Measurements from ENCODE around the gene SGK1. TPM values are rescaled to one million over a fixed set of nuclear protein-coding genes. Genes with fewer than 3 reads are reported as not detected.
A peak's percentile ranks its signal among the peaks of the same experiment; 100 is the strongest.

Gene SGK1
- total RNA-seq, 2 experiments from 2014 or later, result 13.1 to 13.5 TPM

GRCh38 chr6:134146268-134147033 is 171.5 kb downstream of the SGK1 start:
- intact Hi-C loops (cut with DNase I, micrococcal nuclease), result no loop called here
- POLR2A ChIA-PET, result no interaction called here
- H3K4me3 Mint-ChIP-seq, result no peak overlapping the region
- peaks cover 4% of the 10 kb centered on the region for H3K4me1 Mint-ChIP-seq
- no peaks in the 10 kb centered on the region for H3K9me3 Mint-ChIP-seq (ENCODE audit: low read depth)
- no peaks in the 10 kb centered on the region for H3K36me3 Mint-ChIP-seq (ENCODE audit: low read depth)
- ATAC-seq (peak; percentile 76), DNase-seq (peak; percentile 26)
- CTCF ChIA-PET, result interaction anchor here (1.1 to 3.8 kb wide), 4 partner anchors 22 to 174 kb away, joined by 3 to 21 read pairs (median 5); no protein-coding TSS in a partner anchor
- no peak overlapping the region for H3K27ac Mint-ChIP-seq
- no peaks in the 10 kb centered on the region for H3K27me3 Mint-ChIP-seq

GRCh38 chr6:134145786-134146185 is 172.1 kb downstream of the SGK1 start:
- no peak for ATAC-seq
- Mint-ChIP-seq H3K4me1 (peaks cover 4% of the 10 kb centered on the region), H3K4me3 (no peak overlapping the region), H3K36me3 (ENCODE audit: low read depth) (no peaks in the 10 kb centered on the region), H3K27ac (no peak overlapping the region), H3K27me3 (no peaks in the 10 kb centered on the region), H3K9me3 (ENCODE audit: low read depth) (no peaks in the 10 kb centered on the region)
- ChIA-PET POLR2A (no interaction called here), CTCF (interaction anchor here (0.7 to 3.8 kb wide), 3 partner anchors 22 to 796 kb away, joined by 3 to 21 read pairs (median 6); no protein-coding TSS in a partner anchor)
- no peak for DNase-seq
- intact Hi-C loops (cut with DNase I, micrococcal nuclease), result no loop called here

- Mint-ChIP-seq H3K9me3 (ENCODE audit: low read depth) (no peaks in the 10 kb centered on the region), H3K4me3 (no peak overlapping the region), H3K4me1 (no peaks in the 10 kb centered on the region), H3K36me3 (ENCODE audit: low read depth) (no peaks in the 10 kb centered on the region), H3K27ac (no peak overlapping the region), H3K27me3 (no peaks in the 10 kb centered on the region)
- DNase-seq, result no peak
- ChIA-PET POLR2A (no interaction called here), CTCF (interaction anchor here (0.6 to 1.7 kb wide), 8 partner anchors 11 to 745 kb away, joined by 3 to 6 read pairs (median 4); no protein-coding TSS in a partner anchor)
- no peak for ATAC-seq
- intact Hi-C loops (cut with DNase I, micrococcal nuclease), result no loop called here
These were observed 179.5 kb downstream of the SGK1 start for GRCh38 chr6:134138226-134138975.

GRCh38 chr6:134134654-134135053 is 183.3 kb downstream of the SGK1 start:
- CTCF ChIA-PET, result interaction anchor here (0.8 to 1.1 kb wide), 2 partner anchors 26 to 37 kb away, joined by 3 read pairs; no protein-coding TSS in a partner anchor
- ATAC-seq, result no peak
- intact Hi-C loops (cut with DNase I, micrococcal nuclease), result no loop called here
- Mint-ChIP-seq H3K36me3 (ENCODE audit: low read depth) (peaks cover 2% of the 10 kb centered on the region), H3K4me3 (no peak overlapping the region), H3K27me3 (peaks cover 2% of the 10 kb centered on the region), H3K9me3 (ENCODE audit: low read depth) (peaks cover 8% of the 10 kb centered on the region), H3K4me1 (no peaks in the 10 kb centered on the region), H3K27ac (no peak overlapping the region)
- POLR2A ChIA-PET, result no interaction called here
- DNase-seq, result no peak

- peaks cover 2% of the 10 kb centered on the region for H3K36me3 Mint-ChIP-seq (ENCODE audit: low read depth)
- ATAC-seq, result no peak
- no peak overlapping the region for H3K4me3 Mint-ChIP-seq
- H3K9me3 Mint-ChIP-seq (ENCODE audit: low read depth), result peaks cover 8% of the 10 kb centered on the region
- H3K4me1 Mint-ChIP-seq, result no peaks in the 10 kb centered on the region
- no peak overlapping the region for H3K27ac Mint-ChIP-seq
- ChIA-PET CTCF (interaction anchor here (1.5 to 2.3 kb wide), 2 partner anchors 9 to 808 kb away, joined by 9 to 10 read pairs; no protein-coding TSS in a partner anchor), POLR2A (no interaction called here)
- H3K27me3 Mint-ChIP-seq, result peaks cover 2% of the 10 kb centered on the region
- no peak for DNase-seq
- intact Hi-C loops (cut with DNase I, micrococcal nuclease), result no loop called here
These were observed 185.3 kb downstream of the SGK1 start for GRCh38 chr6:134132494-134133141.

- peaks cover 8% of the 10 kb centered on the region for H3K9me3 Mint-ChIP-seq (ENCODE audit: low read depth)
- ChIA-PET CTCF (no interaction called here), POLR2A (no interaction called here)
- intact Hi-C loops (cut with DNase I, micrococcal nuclease), result no loop called here
- ATAC-seq, result peak; percentile 39
- no peak overlapping the region for H3K27ac Mint-ChIP-seq
- H3K36me3 Mint-ChIP-seq (ENCODE audit: low read depth), result peaks cover 2% of the 10 kb centered on the region
- DNase-seq, result no peak
- no peaks in the 10 kb centered on the region for H3K4me1 Mint-ChIP-seq
- no peak overlapping the region for H3K4me3 Mint-ChIP-seq
- peaks cover 2% of the 10 kb centered on the region for H3K27me3 Mint-ChIP-seq
These were observed 186.3 kb downstream of the SGK1 start for GRCh38 chr6:134131530-134132139.

- intact Hi-C loops (cut with DNase I, micrococcal nuclease), result no loop called here
- Mint-ChIP-seq H3K36me3 (ENCODE audit: low read depth) (peaks cover 2% of the 10 kb centered on the region), H3K9me3 (ENCODE audit: low read depth) (peaks cover 8% of the 10 kb centered on the region), H3K27me3 (peaks cover 2% of the 10 kb centered on the region), H3K27ac (no peak overlapping the region), H3K4me1 (peaks cover 2% of the 10 kb centered on the region), H3K4me3 (no peak overlapping the region)
- no peak for DNase-seq
- no peak for ATAC-seq
- CTCF ChIA-PET, result interaction anchor here (1.7 kb wide), 1 partner anchor 28 kb away, joined by 4 read pairs; no protein-coding TSS in a partner anchor
- POLR2A ChIA-PET, result no interaction called here
These were observed 189.8 kb downstream of the SGK1 start for GRCh38 chr6:134128146-134128545.

GRCh38 chr6:134123666-134124208 is 194.2 kb downstream of the SGK1 start:
- peak; percentile 97 for ATAC-seq
- ChIA-PET POLR2A (no interaction called here), CTCF (interaction anchor here (0.6 to 7.1 kb wide), 40 partner anchors 10 to 905 kb away, joined by 3 to 84 read pairs (median 4); no protein-coding TSS in a partner anchor)
- Mint-ChIP-seq H3K9me3 (ENCODE audit: low read depth) (no peaks in the 10 kb centered on the region), H3K4me3 (no peak overlapping the region), H3K36me3 (ENCODE audit: low read depth) (no peaks in the 10 kb centered on the region), H3K27ac (peak overlapping the region; percentile 51), H3K27me3 (no peaks in the 10 kb centered on the region), H3K4me1 (peaks cover 2% of the 10 kb centered on the region)
- intact Hi-C loops (cut with DNase I, micrococcal nuclease), result loop anchor here (1.0 to 2.0 kb wide), 4 partner anchors 700 to 818 kb away; no protein-coding TSS in a partner anchor
- peak; percentile 34 for DNase-seq

- peaks cover 3% of the 10 kb centered on the region for H3K4me1 Mint-ChIP-seq
- no peaks in the 10 kb centered on the region for H3K36me3 Mint-ChIP-seq (ENCODE audit: low read depth)
- ChIA-PET POLR2A (interaction anchor here (0.6 kb wide), 1 partner anchor 236 kb away, joined by 3 read pairs; no protein-coding TSS in a partner anchor), CTCF (interaction anchor here (0.6 to 7.1 kb wide), 20 partner anchors 11 to 817 kb away, joined by 3 to 84 read pairs (median 5); no protein-coding TSS in a partner anchor)
- no peaks in the 10 kb centered on the region for H3K27me3 Mint-ChIP-seq
- ATAC-seq (peak; percentile 12), DNase-seq (no peak)
- intact Hi-C loops (cut with DNase I, micrococcal nuclease), result loop anchor here (1.0 to 2.0 kb wide), 3 partner anchors 701 to 819 kb away; no protein-coding TSS in a partner anchor
- no peak overlapping the region for H3K27ac Mint-ChIP-seq
- no peak overlapping the region for H3K4me3 Mint-ChIP-seq
- no peaks in the 10 kb centered on the region for H3K9me3 Mint-ChIP-seq (ENCODE audit: low read depth)
These were observed 195.1 kb downstream of the SGK1 start for GRCh38 chr6:134122775-134123174.

- H3K27ac Mint-ChIP-seq, result no peak overlapping the region
- no peaks in the 10 kb centered on the region for H3K27me3 Mint-ChIP-seq
- H3K4me3 Mint-ChIP-seq, result no peak overlapping the region
- H3K9me3 Mint-ChIP-seq (ENCODE audit: low read depth), result no peaks in the 10 kb centered on the region
- intact Hi-C loops (cut with DNase I, micrococcal nuclease), result no loop called here
- H3K36me3 Mint-ChIP-seq (ENCODE audit: low read depth), result no peaks in the 10 kb centered on the region
- ChIA-PET CTCF (no interaction called here), POLR2A (no interaction called here)
- DNase-seq (no peak), ATAC-seq (no peak)
- peaks cover 7% of the 10 kb centered on the region for H3K4me1 Mint-ChIP-seq
These were observed 198.4 kb downstream of the SGK1 start for GRCh38 chr6:134119486-134119885.
